HG03060 (cell line): ENCODE data around the gene ARF3.
"Not testable (repeated sequence)": the region's sequence is repeated elsewhere in the genome, so short reads cannot be mapped to it uniquely, and the experiment has no call there.

ENCODE experiments used
- ATAC-seq: cut with Tn5 transposase; IDR thresholded peaks from one replicate; pipeline ENCODE4 v1.9.1; 2021; ENCODE audit warnings: low read depth, moderate number of reproducible peaks; ENCODE audit not compliant: unreplicated experiment

The ARF3 gene

GRCh38 chr12:48933664-48934311 is 23.5 kb downstream of the ARF3 start:
- no peak for ATAC-seq

- no peak for ATAC-seq
Measured at GRCh38 chr12:48932878-48933277, 24.4 kb downstream of the ARF3 start.

DNA sequence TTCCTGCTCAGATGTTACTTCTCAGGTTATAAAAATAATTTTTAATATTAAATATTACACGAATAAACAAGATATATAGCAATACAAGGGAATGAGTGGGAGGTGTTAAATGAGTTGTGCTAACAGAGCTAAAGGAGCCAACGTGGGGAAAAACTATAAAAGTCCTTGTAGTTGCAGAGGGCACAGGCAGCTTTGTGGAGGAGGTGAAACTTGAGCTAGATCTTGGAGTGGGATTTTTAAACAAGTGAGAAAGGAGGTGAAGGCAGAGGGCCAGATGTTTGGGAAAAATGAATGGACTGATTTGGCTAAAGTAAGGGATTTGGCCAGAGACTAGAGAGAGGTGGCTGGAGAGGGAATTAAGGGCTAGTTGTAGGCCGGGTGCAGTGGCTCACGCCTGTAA is 26.8 kb downstream of the ARF3 start:
- no peak for ATAC-seq

GRCh38 chr12:48929551-48929950 is 27.7 kb downstream of the ARF3 start:
- ATAC-seq, result no peak

- ATAC-seq, result no peak
Measured at GRCh38 chr12:48927261-48927660, 30.0 kb downstream of the ARF3 start.

- ATAC-seq, result no peak
Measured at GRCh38 chr12:48925304-48926011, 31.8 kb downstream of the ARF3 start, which contains the start of gene FKBP11. TSS of gene FKBP11 (minus strand) at chr12:48925492. CDS start at chr12:48925428, 64 bp downstream.

DNA sequence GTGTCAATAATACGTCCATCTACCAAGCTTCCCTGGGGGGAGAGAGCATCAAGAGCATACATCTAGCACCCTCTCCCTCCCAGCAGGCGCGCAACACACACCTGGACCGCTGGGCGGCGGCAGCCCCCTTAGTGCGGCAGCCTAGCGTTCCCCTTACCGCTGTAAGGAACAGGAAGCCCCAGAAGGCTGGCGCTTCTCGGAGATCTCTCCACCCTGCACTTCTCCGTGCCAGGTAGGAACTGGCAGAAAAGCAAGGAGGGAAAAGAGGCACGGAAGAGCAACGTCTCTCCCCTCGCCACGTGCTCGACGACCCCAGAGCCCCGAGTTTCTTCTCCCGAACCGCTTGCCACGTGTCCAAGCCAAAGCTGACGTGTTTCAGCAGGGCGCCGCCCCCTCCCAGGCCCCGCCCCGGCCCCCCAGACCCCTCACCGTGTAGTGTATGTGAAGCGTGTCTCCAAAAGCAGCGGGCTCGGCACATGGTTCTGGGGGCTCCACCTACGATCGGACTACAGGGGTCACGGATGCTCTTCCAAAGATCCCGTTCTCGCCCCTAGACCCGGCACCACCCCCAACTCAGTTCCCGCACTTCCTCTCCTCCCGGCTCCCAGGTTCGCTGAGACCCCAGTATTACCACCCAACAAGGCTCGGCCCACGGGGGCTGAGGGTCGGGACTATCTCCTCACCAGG is 32.5 kb downstream of the ARF3 start:
- ATAC-seq, result no peak

- no peak for ATAC-seq
Measured at GRCh38 chr12:48923117-48923516, 34.2 kb downstream of the ARF3 start.

DNA sequence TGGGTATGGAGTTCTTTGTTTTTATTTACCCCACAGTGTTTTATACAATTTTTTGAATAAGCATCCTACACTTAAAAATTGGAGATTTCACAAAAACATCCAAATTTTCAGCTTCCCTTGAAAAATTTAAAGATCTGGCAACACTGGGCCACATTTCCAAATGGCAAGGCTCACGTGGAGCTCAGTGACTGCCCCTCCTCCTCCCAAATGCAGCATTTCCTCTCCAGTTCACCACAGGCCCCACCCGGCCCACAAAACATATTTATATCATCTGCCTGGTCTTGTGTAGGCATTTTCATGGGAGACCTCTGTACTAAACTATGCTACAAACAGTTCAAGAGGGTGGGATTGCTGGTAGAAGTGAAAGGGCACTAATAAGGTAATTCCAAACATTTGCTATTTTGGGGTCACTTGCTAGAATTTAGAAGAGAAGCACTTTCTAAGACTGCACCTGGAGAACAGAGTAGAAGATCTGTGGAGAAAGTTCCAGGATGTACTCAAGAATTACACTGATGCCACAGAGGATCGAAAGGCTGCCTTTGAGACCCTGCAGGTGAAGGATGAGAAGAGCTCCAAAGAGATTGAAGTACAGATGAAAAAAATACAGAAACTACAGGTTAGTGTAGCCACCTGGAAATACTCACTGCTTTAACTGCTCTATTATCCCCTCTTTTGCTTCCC is 39.3 kb downstream of the ARF3 start:
- ATAC-seq, result no peak

GRCh38 chr12:48910196-48910595 is 47.1 kb downstream of the ARF3 start:
- ATAC-seq, result no peak

DNA sequence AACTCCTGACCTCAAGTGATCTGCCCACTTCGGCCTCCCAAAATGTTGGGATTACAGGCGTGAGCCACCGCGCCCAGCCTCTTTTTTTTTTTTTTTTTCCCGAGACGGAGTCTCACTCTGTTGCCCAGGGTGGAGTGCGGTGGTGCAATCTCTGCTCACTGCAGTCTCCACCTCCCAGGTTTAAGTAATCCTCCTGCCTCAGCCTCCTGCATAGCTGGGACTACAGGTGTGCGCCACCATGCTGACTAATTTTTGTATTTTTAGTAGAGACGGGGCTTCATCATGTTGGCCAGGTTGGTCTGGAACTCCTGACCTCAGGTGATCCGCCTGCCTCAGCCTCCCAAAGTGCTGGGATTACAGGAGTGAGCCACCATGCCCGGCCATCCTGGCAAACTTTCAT is 47.6 kb downstream of the ARF3 start:
- ATAC-seq, result not testable (repeated sequence)

DNA sequence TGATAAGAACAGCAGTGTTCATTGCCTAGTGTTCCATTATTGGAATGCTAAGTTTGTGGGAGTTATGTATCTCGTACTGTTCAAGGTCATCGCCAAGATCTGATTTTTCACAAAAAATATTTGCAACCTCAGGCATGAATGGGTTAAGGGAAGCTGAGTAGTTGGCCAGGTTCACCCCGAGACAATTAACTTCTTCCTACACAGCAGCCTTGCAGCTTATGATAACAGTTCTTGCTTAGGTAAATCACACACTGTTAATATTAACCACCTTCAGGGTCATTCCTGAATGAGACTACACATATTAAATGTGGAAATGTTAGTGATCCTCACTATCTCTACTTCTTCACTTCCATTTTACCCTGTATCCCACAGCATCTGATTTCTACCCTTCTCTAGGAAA is 50.0 kb downstream of the ARF3 start:
- no peak for ATAC-seq

GRCh38 chr12:48903982-48904411 is 53.3 kb downstream of the ARF3 start:
- no peak for ATAC-seq

DNA sequence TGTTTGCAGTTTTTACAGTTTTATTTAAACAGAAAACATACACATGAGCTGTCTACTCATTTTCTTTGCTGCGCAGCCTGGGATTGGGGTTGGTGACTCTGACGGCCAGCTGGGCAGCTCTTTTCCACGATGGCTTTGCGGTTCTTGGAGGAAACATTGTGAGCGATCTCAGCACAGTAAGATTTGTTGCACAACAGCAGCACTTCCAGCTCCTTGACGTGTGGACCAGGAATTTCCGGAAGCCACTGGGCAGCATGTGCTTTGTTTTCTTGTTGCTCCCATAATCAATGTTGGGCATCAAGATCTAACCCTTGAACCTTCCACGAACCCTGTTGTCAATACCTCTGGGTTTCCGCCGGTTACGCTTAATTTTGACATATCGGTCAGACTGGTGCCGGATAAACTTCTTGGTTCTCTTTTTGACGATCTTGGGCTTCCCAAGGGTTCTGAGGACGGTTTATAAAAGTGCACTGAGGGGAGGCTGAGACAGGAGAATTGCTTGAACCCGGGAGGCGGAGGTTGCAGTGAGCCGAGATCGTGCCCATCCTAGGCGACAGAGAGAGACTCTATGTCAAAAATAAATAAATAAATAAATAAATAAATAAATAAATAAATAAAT is 53.8 kb downstream of the ARF3 start:
- ATAC-seq, result no peak

DNA sequence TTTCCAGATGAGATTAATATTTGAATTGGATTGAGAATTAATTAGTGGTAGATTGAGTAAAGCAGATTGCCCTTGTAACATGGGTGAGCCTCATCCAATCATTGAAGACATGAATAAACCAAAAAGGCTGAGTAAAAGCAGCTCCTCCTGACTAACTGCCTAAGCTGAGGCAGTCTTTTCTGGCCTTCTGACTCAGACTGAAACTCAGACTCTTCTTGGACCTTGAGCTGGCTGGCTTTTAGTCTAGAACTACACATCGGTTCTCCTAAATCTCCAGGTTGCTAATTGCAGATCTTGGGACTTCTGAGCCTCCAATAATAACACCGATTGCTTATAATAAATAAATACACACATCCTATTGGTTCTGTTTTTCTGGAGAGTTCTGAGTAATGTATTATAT is 56.0 kb downstream of the ARF3 start:
- ATAC-seq, result no peak

DNA sequence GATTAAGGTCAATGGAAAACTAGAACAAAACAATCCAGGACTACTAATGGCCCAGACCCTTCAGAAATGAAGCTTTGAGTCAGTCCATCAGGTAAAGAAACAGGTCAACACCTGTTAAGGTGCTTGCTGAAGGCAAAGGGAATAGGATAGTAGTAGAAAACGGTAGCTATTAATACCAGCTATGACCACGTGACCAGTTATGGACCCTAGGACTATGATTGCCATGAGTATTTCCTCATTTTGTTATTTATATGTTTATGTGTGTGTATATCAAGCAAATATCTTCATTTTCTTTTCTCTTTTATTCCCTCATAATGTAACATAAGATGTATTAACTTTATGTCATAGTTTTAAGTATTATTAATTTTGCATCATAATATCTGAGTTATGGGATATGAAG is 57.6 kb downstream of the ARF3 start:
- ATAC-seq, result no peak

GRCh38 chr12:48894271-48894670 is 63.0 kb downstream of the ARF3 start:
- no peak for ATAC-seq

- no peak for ATAC-seq
Measured at GRCh38 chr12:48890657-48891418, 66.4 kb downstream of the ARF3 start.

- no peak for ATAC-seq
Measured at GRCh38 chr12:48889679-48890078, 67.6 kb downstream of the ARF3 start.
